Endodermal cell (in vitro differentiated cells): ENCODE data around the gene TNRC6C. TPM values are rescaled to one million over a fixed set of nuclear protein-coding genes. Genes with fewer than 3 reads are reported as not detected.

Experiments used
- DNase-seq: peaks from one replicate; pipeline ENCODE4 v3.0.0-alpha.2; 2017
- H3K27ac ChIP-seq: 2 replicates; pipeline ENCODE4 v1.5.1; 2013; ENCODE audit warnings: mild to moderate bottlenecking, low read depth, low read length, moderate library complexity
- H3K27me3 ChIP-seq: 2 replicates; pipeline ENCODE4 v1.6.1; 2013; ENCODE audit warnings: mild to moderate bottlenecking, low read length, moderate library complexity; ENCODE audit not compliant: insufficient read depth, control insufficient read depth, poor library complexity, severe bottlenecking
- H3K36me3 ChIP-seq: 2 replicates; pipeline ENCODE4 v1.7.0; 2013; ENCODE audit warnings: mild to moderate bottlenecking, low read length, moderate library complexity; ENCODE audit not compliant: control insufficient read depth, insufficient read depth
- H3K4me1 ChIP-seq: one replicate; pipeline ENCODE4 v1.7.0; 2013; ENCODE audit warnings: low read length; ENCODE audit not compliant: control insufficient read depth, insufficient read depth
- H3K4me3 ChIP-seq: 2 replicates; pipeline ENCODE4 v1.5.1; 2013; ENCODE audit warnings: mild to moderate bottlenecking, low read length, moderate library complexity
- H3K9ac ChIP-seq: 2 replicates; pipeline ENCODE4 v1.6.1; 2013; ENCODE audit warnings: mild to moderate bottlenecking, low read length, moderate library complexity; ENCODE audit not compliant: poor library complexity, severe bottlenecking; ENCODE audit errors: extremely low read depth
- H3K9me3 ChIP-seq: 2 replicates; pipeline ENCODE4 v1.6.1; 2013; ENCODE audit warnings: mild to moderate bottlenecking, low read length, moderate library complexity; ENCODE audit not compliant: control insufficient read depth
- H3K27ac Mint-ChIP-seq: 2 replicates; pipeline ENCODE4 v1.8.0; 2020; ENCODE audit warnings: mixed read lengths
- H3K27me3 Mint-ChIP-seq: 2 replicates; pipeline ENCODE4 v1.8.0; 2021; ENCODE audit warnings: mild to moderate bottlenecking, mixed read lengths; ENCODE audit not compliant: insufficient read depth
- H3K36me3 Mint-ChIP-seq: 2 replicates; pipeline ENCODE4 v1.8.0; 2020; ENCODE audit warnings: low read depth, mixed read lengths
- H3K4me1 Mint-ChIP-seq: 2 replicates; pipeline ENCODE4 v1.8.0; 2020; ENCODE audit warnings: mixed read lengths
- H3K4me3 Mint-ChIP-seq: 2 replicates; pipeline ENCODE4 v1.8.0; 2020; ENCODE audit warnings: mild to moderate bottlenecking, moderate library complexity, mixed read lengths
- H3K9me3 Mint-ChIP-seq: 2 replicates; pipeline ENCODE4 v1.8.0; 2020; ENCODE audit warnings: mild to moderate bottlenecking, mixed read lengths
- CTCF ChIP-seq: fragments of 200-600 bp; sonication (generic); conservative IDR thresholded peaks from 2 replicates; pipeline ENCODE4 v1.5.0; 2021; ENCODE audit warnings: antibody characterized with exemption, mild to moderate bottlenecking
- WGBS, 2 experiments: methylation state at CpG; one replicate each; pipeline versions ENCODE4 v1.1.5 to v1.1.7; 2013; ENCODE audit warnings: missing lambda C conversion rate in 2 of 2, mixed read lengths in 1 of 2; ENCODE audit not compliant: insufficient coverage in 1 of 2, insufficient read length in 1 of 2; 5-methylcytosine and 5-hydroxymethylcytosine counted together
- total RNA-seq, 2 donors: library from RNA; stranded (reverse); fragmentation: NEBNext Ultra II Directional in 1 of 2; extraction: Animal tissue kit (Norgen Biotek cat#: 25700) in 1 of 2; gene quantifications; 2 replicates in 1 of 2; 3 replicates in 1 of 2; pipeline ENCODE4 v1.2.1, GENCODE V29; 2021

Gene TNRC6C
- total RNA-seq, 2 donors from 2014 or later: 22.4 to 40.2 TPM

- Mint-ChIP-seq H3K27me3 (no peaks in the 10 kb centered on the region), H3K36me3 (peaks cover 47% of the 10 kb centered on the region), H3K9me3 (peaks cover 4% of the 10 kb centered on the region), H3K4me3 (no peak overlapping the region), H3K4me1 (no peaks in the 10 kb centered on the region), H3K27ac (no peak overlapping the region)
- no peak overlapping the region for H3K27ac ChIP-seq
- no peaks in the 10 kb centered on the region for H3K27me3 ChIP-seq
- 94 to 97% methylated on average over 9 to 10 of the region's 10 CpGs for WGBS, 2 experiments
- peaks cover 45% of the 10 kb centered on the region for H3K36me3 ChIP-seq
- no peak for DNase-seq
- peaks cover 10% of the 10 kb centered on the region for H3K9me3 ChIP-seq
- H3K9ac ChIP-seq: no peak overlapping the region
- no peak overlapping the region for H3K4me3 ChIP-seq
- H3K4me1 ChIP-seq: no peaks in the 10 kb centered on the region
- no peak for TF ChIP-seq CTCF
Measured at GRCh38 chr17:78107457-78107856, 149.0 kb downstream of the TNRC6C start.

GRCh38 chr17:78107976-78108725 is 149.6 kb downstream of the TNRC6C start:
- H3K4me1 Mint-ChIP-seq: no peaks in the 10 kb centered on the region
- Histone ChIP-seq H3K9ac (no peak overlapping the region), H3K36me3 (peaks cover 38% of the 10 kb centered on the region), H3K9me3 (peaks cover 3% of the 10 kb centered on the region), H3K4me3 (no peak overlapping the region), H3K4me1 (no peaks in the 10 kb centered on the region), H3K27ac (no peak overlapping the region), H3K27me3 (no peaks in the 10 kb centered on the region)
- peaks cover 42% of the 10 kb centered on the region for H3K36me3 Mint-ChIP-seq
- H3K9me3 Mint-ChIP-seq: peaks cover 1% of the 10 kb centered on the region
- DNase-seq: no peak
- no peak for TF ChIP-seq CTCF
- WGBS, 2 experiments: 92 to 97% methylated on average over 20 to 21 of the region's 21 CpGs
- H3K4me3 Mint-ChIP-seq: no peak overlapping the region
- H3K27ac Mint-ChIP-seq: no peak overlapping the region
- H3K27me3 Mint-ChIP-seq: no peaks in the 10 kb centered on the region

GRCh38 chr17:78108726-78109488 is 150.4 kb downstream of the TNRC6C start:
- Mint-ChIP-seq H3K4me1 (no peaks in the 10 kb centered on the region), H3K36me3 (peaks cover 41% of the 10 kb centered on the region), H3K4me3 (no peak overlapping the region), H3K27ac (no peak overlapping the region), H3K9me3 (no peaks in the 10 kb centered on the region), H3K27me3 (no peaks in the 10 kb centered on the region)
- TF ChIP-seq CTCF: no peak
- Histone ChIP-seq H3K9me3 (no peaks in the 10 kb centered on the region), H3K27me3 (no peaks in the 10 kb centered on the region), H3K36me3 (peaks cover 31% of the 10 kb centered on the region), H3K4me1 (no peaks in the 10 kb centered on the region), H3K4me3 (no peak overlapping the region), H3K9ac (no peak overlapping the region), H3K27ac (no peak overlapping the region)
- DNase-seq: no peak
- WGBS, 2 experiments: 94% methylated on average over 17 to 18 of the region's 18 CpGs
